Neutrophil (primary cell): ENCODE data around the gene FYB1.
A peak's percentile ranks its signal among the peaks of the same experiment; 100 is the strongest.

Source experiments
- H3K27ac ChIP-seq: fragments of 200-600 bp; sonication (generic); 2 replicates; pipeline ENCODE4 v1.5.1; 2016; ENCODE audit warnings: mild to moderate bottlenecking, moderate library complexity
- H3K27me3 ChIP-seq: fragments of 200-600 bp; sonication (generic); 2 replicates; pipeline ENCODE4 v1.6.0; 2016; ENCODE audit warnings: mild to moderate bottlenecking
- H3K36me3 ChIP-seq: fragments of 200-600 bp; sonication (generic); 2 replicates; pipeline ENCODE4 v1.5.1; 2017
- H3K4me1 ChIP-seq, 2 experiments: fragments of 200-600 bp in 1 of 2; sonication (generic) in 1 of 2; 1 replicate in 1 of 2; 2 replicates in 1 of 2; pipeline versions ENCODE4 v1.5.1 to v1.6.1; 2013 to 2016; ENCODE audit warnings: low read depth in 1 of 2, low read length in 1 of 2, mild to moderate bottlenecking in 1 of 2, moderate library complexity in 1 of 2; ENCODE audit not compliant: control insufficient read depth in 1 of 2, insufficient read depth in 1 of 2
- H3K4me3 ChIP-seq, 2 experiments: fragments of 200-600 bp in 1 of 2; sonication (generic) in 1 of 2; 1 replicate in 1 of 2; 2 replicates in 1 of 2; pipeline ENCODE4 v1.5.1; 2013 to 2016; ENCODE audit warnings: low read depth in 1 of 2, low read length in 1 of 2, mild to moderate bottlenecking in 1 of 2, moderate library complexity in 1 of 2
- H3K9me3 ChIP-seq: fragments of 200-600 bp; sonication (generic); 2 replicates; pipeline ENCODE4 v1.5.1; 2016
- CTCF ChIP-seq: fragments of 200-600 bp; sonication (generic); IDR thresholded peaks from 2 replicates; pipeline ENCODE4 v1.5.1; 2016; ENCODE audit warnings: antibody characterized with exemption

Gene FYB1

GRCh38 chr5:39062104-39062503 lies 157.3 kb downstream of the FYB1 start:
- H3K4me3 ChIP-seq: no peak overlapping the region
- H3K27ac ChIP-seq: no peak overlapping the region
- H3K9me3 ChIP-seq: no peaks in the 10 kb centered on the region
- H3K36me3 ChIP-seq: peaks cover 12% of the 10 kb centered on the region
- TF ChIP-seq CTCF: no peak
- peaks cover 9 to 27% of the 10 kb centered on the region in 2 experiments for H3K4me1 ChIP-seq
- no peaks in the 10 kb centered on the region for H3K27me3 ChIP-seq

GRCh38 chr5:39059064-39059463 lies 160.3 kb downstream of the FYB1 start:
- H3K4me3 ChIP-seq: no peak overlapping the region
- no peaks in the 10 kb centered on the region for H3K9me3 ChIP-seq
- peak overlapping the region; percentile 64 for H3K27ac ChIP-seq
- peaks cover 9 to 24% of the 10 kb centered on the region in 2 experiments for H3K4me1 ChIP-seq
- TF ChIP-seq CTCF: no peak
- H3K36me3 ChIP-seq: peaks cover 6% of the 10 kb centered on the region
- no peaks in the 10 kb centered on the region for H3K27me3 ChIP-seq

- no peak for TF ChIP-seq CTCF
- H3K4me1 ChIP-seq: peaks cover 9 to 22% of the 10 kb centered on the region in 2 experiments
- no peaks in the 10 kb centered on the region for H3K27me3 ChIP-seq
- H3K9me3 ChIP-seq: no peaks in the 10 kb centered on the region
- peak overlapping the region in 1 of 2 experiments; percentile 4 for H3K4me3 ChIP-seq
- peaks cover 6% of the 10 kb centered on the region for H3K36me3 ChIP-seq
- H3K27ac ChIP-seq: peak overlapping the region; percentile 64
Observed at GRCh38 chr5:39058178-39058921, 161.0 kb downstream of the FYB1 start.

GRCh38 chr5:39057734-39058133 lies 161.6 kb downstream of the FYB1 start:
- Histone ChIP-seq H3K27ac (peak overlapping the region; percentile 64), H3K27me3 (no peaks in the 10 kb centered on the region), H3K36me3 (peaks cover 6% of the 10 kb centered on the region), H3K4me3 (peak overlapping the region in 1 of 2 experiments; percentile 4), H3K9me3 (no peaks in the 10 kb centered on the region), H3K4me1 (peaks cover 9 to 22% of the 10 kb centered on the region in 2 experiments)
- no peak for TF ChIP-seq CTCF

- H3K36me3 ChIP-seq: peaks cover 12% of the 10 kb centered on the region
- peaks cover 9 to 22% of the 10 kb centered on the region in 2 experiments for H3K4me1 ChIP-seq
- H3K27me3 ChIP-seq: no peaks in the 10 kb centered on the region
- no peak for TF ChIP-seq CTCF
- no peaks in the 10 kb centered on the region for H3K9me3 ChIP-seq
- H3K4me3 ChIP-seq: no peak overlapping the region
- H3K27ac ChIP-seq: no peak overlapping the region
Observed at GRCh38 chr5:39055768-39056398, 163.5 kb downstream of the FYB1 start.
